ENCODE results near the gene ATG7. TPM values are rescaled to one million over a fixed set of nuclear protein-coding genes. Genes with fewer than 3 reads are reported as not detected.

ATG7 gene
- total and polyA plus RNA-seq, 10 of the 15 experiments (the other 5 are each of a cell fraction or from before 2014, with no cell fraction given) = 13.5 to 49.5 (median 26.4) TPM

GRCh38 chr3:11532931-11533391, 260.8 kb downstream of the ATG7 start:
- Histone ChIP-seq H3K4me1 (ENCODE audit: control insufficient read depth, insufficient read depth, low read length) (no peaks in the 10 kb centered on the region), H2AFZ (ENCODE audit: control insufficient read depth, low read depth, low read length) (no peak overlapping the region), H3K9me3 (replicated peaks; ENCODE audit: control insufficient read depth, insufficient read depth, low read length) (no peaks in the 10 kb centered on the region), H3K27ac (ENCODE audit: control insufficient read depth, insufficient read depth) (no peak overlapping the region), H3K4me2 (ENCODE audit: control insufficient read depth, insufficient read depth) (no peak overlapping the region), H3K79me2 (ENCODE audit: control insufficient read depth, insufficient read depth, low read length) (no peaks in the 10 kb centered on the region), H3K36me3 (ENCODE audit: control insufficient read depth in 2 of 2, insufficient read depth in 2 of 2, low read length in 1 of 2) (no peaks in the 10 kb centered on the region), H3K27me3 (replicated peaks in 1 of 2; ENCODE audit: control insufficient read depth in 2 of 2, insufficient read depth in 2 of 2, low read length in 1 of 2) (no peaks in the 10 kb centered on the region), H4K20me1 (ENCODE audit: control insufficient read depth, insufficient read depth) (no peaks in the 10 kb centered on the region), H3K9ac (ENCODE audit: control insufficient read depth, insufficient read depth, low read length) (no peak overlapping the region), H3K4me3 (no peak overlapping the region)
- ChIA-PET POLR2A (interaction anchor here (0.7 kb wide), 1 partner anchor 93 kb away, joined by 3 read pairs; no protein-coding TSS in a partner anchor), RAD21 (ENCODE audit: unreplicated experiment) (interaction anchor here (0.6 kb wide), 1 partner anchor 112 kb away, joined by 3 read pairs; no protein-coding TSS in a partner anchor), CTCF (interaction anchor here (0.7 kb wide), 1 partner anchor 25 kb away, joined by 3 read pairs; no protein-coding TSS in a partner anchor), SMC1A (ENCODE audit: uncharacterized antibody, unreplicated experiment) (no interaction called here)
- no TSS peak for BruUV-seq (replicated peaks)
- in situ Hi-C loops (cut with MboI) (no loop called here), intact Hi-C loops (cut with micrococcal nuclease; ENCODE audit: unreplicated experiment) (no loop called here)
- ATAC-seq = no peak
- DNase-seq (ENCODE audit: low read depth, low spot score) = no peak
- no peak for FAIRE-seq
- WGBS (ENCODE audit: insufficient coverage, insufficient replicate concordance, low lambda C conversion rate, missing lambda C conversion rate) = 99% methylated on average over 9 of the region's 9 CpGs
- TF ChIP-seq BCLAF1 (IDR thresholded peaks at IDR 0.05) (no peak), ZZZ3 (IDR thresholded peaks at IDR 0.05; ENCODE audit: control insufficient read depth, insufficient read length, low read depth) (no peak), PAX5 (IDR thresholded peaks at IDR 0.05; ENCODE audit: borderline replicate concordance, low read depth, low read length) (no peak), CBX3 (IDR thresholded peaks at IDR 0.05; ENCODE audit: borderline replicate concordance, low read depth) (no peak), HCFC1 (IDR thresholded peaks at IDR 0.05; ENCODE audit: low read length) (no peak), ZNF622 (IDR thresholded peaks at IDR 0.05) (no peak), NFYB (IDR thresholded peaks at IDR 0.05; ENCODE audit: insufficient read depth, low read depth, low read length) (no peak), LARP7 (IDR thresholded peaks at IDR 0.05) (no peak), RFX5 (IDR thresholded peaks at IDR 0.05; ENCODE audit: low read depth, low read length) (no peak), CREM (IDR thresholded peaks at IDR 0.05; ENCODE audit: low read depth) (no peak), SIX5 (IDR thresholded peaks at IDR 0.05; ENCODE audit: low read depth, low read length, severe bottlenecking) (no peak), CUX1 (IDR thresholded peaks at IDR 0.05; ENCODE audit: insufficient replicate concordance, low read depth, low read length) (no peak)
- TF ChIP-seq, protein P1, sequence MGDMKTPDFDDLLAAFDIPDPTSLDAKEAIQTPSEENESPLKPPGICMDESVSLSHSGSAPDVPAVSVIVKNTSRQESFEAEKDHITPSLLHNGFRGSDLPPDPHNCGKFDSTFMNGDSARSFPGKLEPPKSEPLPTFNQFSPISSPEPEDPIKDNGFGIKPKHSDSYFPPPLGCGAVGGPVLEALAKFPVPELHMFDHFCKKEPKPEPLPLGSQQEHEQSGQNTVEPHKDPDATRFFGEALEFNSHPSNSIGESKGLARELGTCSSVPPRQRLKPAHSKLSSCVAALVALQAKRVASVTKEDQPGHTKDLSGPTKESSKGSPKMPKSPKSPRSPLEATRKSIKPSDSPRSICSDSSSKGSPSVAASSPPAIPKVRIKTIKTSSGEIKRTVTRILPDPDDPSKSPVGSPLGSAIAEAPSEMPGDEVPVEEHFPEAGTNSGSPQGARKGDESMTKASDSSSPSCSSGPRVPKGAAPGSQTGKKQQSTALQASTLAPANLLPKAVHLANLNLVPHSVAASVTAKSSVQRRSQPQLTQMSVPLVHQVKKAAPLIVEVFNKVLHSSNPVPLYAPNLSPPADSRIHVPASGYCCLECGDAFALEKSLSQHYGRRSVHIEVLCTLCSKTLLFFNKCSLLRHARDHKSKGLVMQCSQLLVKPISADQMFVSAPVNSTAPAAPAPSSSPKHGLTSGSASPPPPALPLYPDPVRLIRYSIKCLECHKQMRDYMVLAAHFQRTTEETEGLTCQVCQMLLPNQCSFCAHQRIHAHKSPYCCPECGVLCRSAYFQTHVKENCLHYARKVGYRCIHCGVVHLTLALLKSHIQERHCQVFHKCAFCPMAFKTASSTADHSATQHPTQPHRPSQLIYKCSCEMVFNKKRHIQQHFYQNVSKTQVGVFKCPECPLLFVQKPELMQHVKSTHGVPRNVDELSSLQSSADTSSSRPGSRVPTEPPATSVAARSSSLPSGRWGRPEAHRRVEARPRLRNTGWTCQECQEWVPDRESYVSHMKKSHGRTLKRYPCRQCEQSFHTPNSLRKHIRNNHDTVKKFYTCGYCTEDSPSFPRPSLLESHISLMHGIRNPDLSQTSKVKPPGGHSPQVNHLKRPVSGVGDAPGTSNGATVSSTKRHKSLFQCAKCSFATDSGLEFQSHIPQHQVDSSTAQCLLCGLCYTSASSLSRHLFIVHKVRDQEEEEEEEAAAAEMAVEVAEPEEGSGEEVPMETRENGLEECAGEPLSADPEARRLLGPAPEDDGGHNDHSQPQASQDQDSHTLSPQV (IDR thresholded peaks at IDR 0.05) = no peak
